Astrocyte of the spinal cord (primary cell): ENCODE results near the gene ZNRF2.

Experiments
- DNase-seq: peaks from one replicate; pipeline ENCODE4 v3.0.0; 2011; ENCODE audit warnings: low read depth, low spot score
- H3K4me3 ChIP-seq: 2 replicates; pipeline ENCODE4 v1.5.1; 2011; ENCODE audit warnings: low read depth, mild to moderate bottlenecking, low read length, moderate library complexity
- in situ Hi-C: cut with HindIII; loops from 2 replicates; pipeline ENCODE4 v1.10.0; 2017; ENCODE audit warnings: low sequenced_read_pairs
- TF ChIP-seq, protein P1 (sequence below): IDR thresholded peaks from 2 replicates; pipeline ENCODE4 v1.5.1; 2012; ENCODE audit warnings: low read depth, mild to moderate bottlenecking, low read length, inconsistent platforms

The ZNRF2 gene

DNA sequence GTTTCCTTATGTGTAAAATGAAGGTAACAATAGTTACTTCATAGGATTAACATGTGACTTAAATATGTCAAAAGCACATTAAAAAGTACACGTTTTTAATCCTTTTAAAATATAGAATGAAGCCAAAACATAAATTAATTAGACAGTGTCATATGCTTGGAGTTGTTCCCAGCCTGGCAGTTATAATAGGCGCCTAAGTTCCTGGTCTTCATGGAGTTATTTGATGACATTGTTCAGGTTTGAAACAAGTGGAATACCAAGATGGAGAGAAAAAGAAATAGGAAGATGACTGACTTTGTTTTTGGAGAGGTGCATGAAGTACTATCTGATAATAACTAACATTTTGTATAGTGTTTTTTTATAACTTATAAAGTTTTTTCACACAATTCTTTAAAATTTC, 67.3 kb downstream of the ZNRF2 start:
- TF ChIP-seq, protein P1, sequence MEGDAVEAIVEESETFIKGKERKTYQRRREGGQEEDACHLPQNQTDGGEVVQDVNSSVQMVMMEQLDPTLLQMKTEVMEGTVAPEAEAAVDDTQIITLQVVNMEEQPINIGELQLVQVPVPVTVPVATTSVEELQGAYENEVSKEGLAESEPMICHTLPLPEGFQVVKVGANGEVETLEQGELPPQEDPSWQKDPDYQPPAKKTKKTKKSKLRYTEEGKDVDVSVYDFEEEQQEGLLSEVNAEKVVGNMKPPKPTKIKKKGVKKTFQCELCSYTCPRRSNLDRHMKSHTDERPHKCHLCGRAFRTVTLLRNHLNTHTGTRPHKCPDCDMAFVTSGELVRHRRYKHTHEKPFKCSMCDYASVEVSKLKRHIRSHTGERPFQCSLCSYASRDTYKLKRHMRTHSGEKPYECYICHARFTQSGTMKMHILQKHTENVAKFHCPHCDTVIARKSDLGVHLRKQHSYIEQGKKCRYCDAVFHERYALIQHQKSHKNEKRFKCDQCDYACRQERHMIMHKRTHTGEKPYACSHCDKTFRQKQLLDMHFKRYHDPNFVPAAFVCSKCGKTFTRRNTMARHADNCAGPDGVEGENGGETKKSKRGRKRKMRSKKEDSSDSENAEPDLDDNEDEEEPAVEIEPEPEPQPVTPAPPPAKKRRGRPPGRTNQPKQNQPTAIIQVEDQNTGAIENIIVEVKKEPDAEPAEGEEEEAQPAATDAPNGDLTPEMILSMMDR: no peak
- no peak overlapping the region for H3K4me3 ChIP-seq
- DNase-seq: no peak
- in situ Hi-C loops: no loop called here

DNA sequence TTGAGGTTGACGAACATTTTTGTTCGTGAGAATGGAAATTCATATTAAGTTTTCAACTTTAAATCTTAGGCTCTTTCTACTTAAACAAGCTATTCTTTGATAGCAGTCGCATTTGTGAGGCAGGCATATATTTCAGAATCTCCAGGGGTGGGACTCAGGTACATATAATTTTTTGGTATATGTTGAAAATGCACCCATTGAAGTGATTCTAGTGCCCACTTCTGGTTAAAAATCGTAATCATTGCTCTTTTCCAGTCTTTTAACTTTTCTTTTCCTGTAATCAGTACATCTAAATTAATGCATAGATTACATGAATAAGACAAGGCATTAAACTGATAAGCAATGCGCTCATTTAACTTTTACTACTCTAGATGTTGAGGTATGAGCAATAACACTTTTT, 67.8 kb downstream of the ZNRF2 start:
- no peak overlapping the region for H3K4me3 ChIP-seq
- in situ Hi-C loops: no loop called here
- DNase-seq: no peak
- TF ChIP-seq, protein P1: no peak

DNA sequence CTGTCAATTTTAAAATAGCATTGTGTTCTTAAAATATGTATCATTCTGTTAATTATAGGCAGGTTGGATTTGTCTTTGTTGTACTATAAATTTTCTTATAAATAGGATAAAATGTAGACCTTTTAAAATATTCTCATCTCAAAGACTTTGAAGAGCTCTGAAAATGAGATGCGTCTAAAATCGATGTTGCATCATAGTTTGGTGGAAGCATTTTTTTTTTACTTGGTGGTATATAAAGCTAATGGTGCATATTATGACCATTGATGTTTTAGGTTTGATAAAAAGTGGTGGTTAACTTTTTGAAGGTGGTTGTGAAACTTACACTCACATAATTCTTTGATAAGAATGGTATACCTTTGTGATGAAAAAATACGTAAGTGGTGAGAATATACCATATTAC, 69.1 kb downstream of the ZNRF2 start:
- in situ Hi-C loops: no loop called here
- no peak overlapping the region for H3K4me3 ChIP-seq
- no peak for DNase-seq
- TF ChIP-seq, protein P1: no peak

DNA sequence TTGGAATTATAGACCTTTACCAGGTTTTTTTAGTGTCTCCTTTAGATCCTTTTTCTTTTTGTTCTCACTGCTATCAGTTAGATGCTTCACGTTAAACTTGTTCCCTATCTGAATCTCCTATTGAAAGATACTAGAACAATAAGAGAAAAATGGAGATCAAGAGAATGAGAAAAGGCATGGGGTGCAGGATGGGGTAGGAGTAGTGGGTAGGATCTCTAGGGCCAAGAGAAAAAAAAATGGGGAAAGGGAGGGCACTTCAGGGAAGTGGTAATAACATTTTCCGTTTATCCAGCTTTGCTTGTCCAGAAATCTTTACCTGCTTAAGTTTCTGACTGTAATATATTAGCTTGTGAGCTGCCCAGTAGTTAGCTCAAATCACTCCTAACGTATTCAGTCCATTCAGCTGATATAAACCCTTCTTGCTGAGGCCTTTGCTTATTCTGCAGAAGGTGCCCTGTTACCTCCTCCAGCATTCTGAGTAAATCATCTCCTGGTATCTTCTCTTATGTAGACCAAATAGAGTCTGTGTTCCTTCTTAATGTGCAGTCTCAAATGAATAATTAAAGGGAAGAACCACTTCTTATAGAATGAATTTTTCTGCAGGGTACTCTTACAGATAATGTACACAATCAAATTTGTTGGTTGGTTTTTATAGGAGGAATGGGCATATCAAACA, 69.7 kb downstream of the ZNRF2 start:
- no peak for DNase-seq
- in situ Hi-C loops: no loop called here
- H3K4me3 ChIP-seq: no peak overlapping the region
- TF ChIP-seq, protein P1: no peak

DNA sequence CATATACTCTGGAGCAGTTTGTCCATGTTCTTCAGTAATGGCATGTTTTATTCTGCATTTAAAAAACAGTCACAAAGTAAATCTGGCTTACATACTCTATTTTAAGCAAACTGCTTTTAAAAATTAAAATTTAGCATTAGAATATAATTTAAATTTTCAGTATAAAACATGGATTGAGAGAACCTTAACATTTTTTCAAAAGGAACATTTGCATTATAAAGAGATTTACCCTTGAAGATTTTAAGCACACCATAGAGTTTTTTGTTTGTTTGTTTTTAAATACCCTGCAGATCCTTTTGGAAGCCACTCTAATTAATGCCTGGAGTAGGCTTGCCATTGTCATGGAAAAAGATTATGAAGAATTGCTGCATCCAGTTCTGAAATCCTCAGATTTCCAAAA, 70.4 kb downstream of the ZNRF2 start:
- TF ChIP-seq, protein P1: no peak

DNA sequence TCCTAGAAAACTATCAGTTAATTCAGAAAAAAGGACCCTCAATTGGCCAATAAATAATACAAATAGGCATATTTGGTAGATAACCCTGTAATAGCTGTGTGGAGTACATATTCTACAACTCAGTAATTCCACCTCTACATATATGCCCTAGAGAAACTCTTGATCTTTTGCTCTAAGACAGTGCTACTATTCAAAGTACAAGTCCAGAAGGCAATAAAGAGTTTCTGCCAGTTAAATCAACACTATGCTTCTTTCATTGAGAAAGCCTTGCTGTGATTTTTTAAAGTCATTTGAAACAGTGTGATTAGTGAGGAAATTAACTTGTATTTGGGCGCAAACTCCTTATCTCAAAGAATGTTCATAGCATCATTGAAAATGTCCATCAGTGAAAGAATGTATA, 75.6 kb downstream of the ZNRF2 start:
- H3K4me3 ChIP-seq: no peak overlapping the region
- DNase-seq: no peak
- TF ChIP-seq, protein P1: no peak
- in situ Hi-C loops: no loop called here

More for the DNA sequence above, 70.4 kb downstream of the ZNRF2 start:
- no peak overlapping the region for H3K4me3 ChIP-seq
- in situ Hi-C loops: no loop called here
- no peak for DNase-seq
